Muscle of arm (tissue), 14 donors: Measurements from ENCODE around the gene CMC2. TPM values are rescaled to one million over a fixed set of nuclear protein-coding genes. Genes with fewer than 3 reads are reported as not detected.

Source experiments
- DNase-seq: peaks from one replicate; pipeline ENCODE4 v3.0.0-alpha.2; 2013
- long read RNA-seq, 11 donors: transcript quantifications; one replicate each; lab custom pipeline, GENCODE V29; 2026
- polyA plus RNA-seq, 12 donors: library from polyadenylated mRNA; unstranded; fragments of 120-200 nt; gene quantifications; one replicate each; pipeline ENCODE4 v1.2.1, GENCODE V29; 2013; ENCODE audit not compliant: insufficient read length in 12 of 12

The CMC2 gene
- polyA plus RNA-seq = 10 to 100 TPM in 11 of 12 donors, not detected in 1; 27.5 to 48.6 (median 36.1) TPM
- long read RNA-seq, donor 1, full-length matches to known transcripts = 27 of 35 reads
- long read RNA-seq, donor 1, partial matches to known transcripts = 0 of 35 reads
- long read RNA-seq, donor 1, other reads (novel, unspliced or antisense) = 8 of 35 reads
- long read RNA-seq, donor 2, full-length matches to known transcripts = 22 of 40 reads
- long read RNA-seq, donor 2, partial matches to known transcripts = 9 of 40 reads
- long read RNA-seq, donor 2, other reads (novel, unspliced or antisense) = 9 of 40 reads
- long read RNA-seq, donor 3, full-length matches to known transcripts = 11 of 16 reads
- long read RNA-seq, donor 3, partial matches to known transcripts = 5 of 16 reads
- long read RNA-seq, donor 3, other reads (novel, unspliced or antisense) = 0 of 16 reads
- long read RNA-seq, donor 4, full-length matches to known transcripts = 10 of 10 reads
- long read RNA-seq, donor 4, partial matches to known transcripts = 0 of 10 reads
- long read RNA-seq, donor 4, other reads (novel, unspliced or antisense) = 0 of 10 reads
- long read RNA-seq, donor 5, full-length matches to known transcripts = 35 of 49 reads
- long read RNA-seq, donor 5, partial matches to known transcripts = 0 of 49 reads
- long read RNA-seq, donor 5, other reads (novel, unspliced or antisense) = 14 of 49 reads
- long read RNA-seq, donor 6, full-length matches to known transcripts = 15 of 27 reads
- long read RNA-seq, donor 6, partial matches to known transcripts = 5 of 27 reads
- long read RNA-seq, donor 6, other reads (novel, unspliced or antisense) = 7 of 27 reads
- long read RNA-seq, donor 7, full-length matches to known transcripts = 19 of 24 reads
- long read RNA-seq, donor 7, partial matches to known transcripts = 5 of 24 reads
- long read RNA-seq, donor 7, other reads (novel, unspliced or antisense) = 0 of 24 reads
- long read RNA-seq, donor 8, full-length matches to known transcripts = 22 of 28 reads
- long read RNA-seq, donor 8, partial matches to known transcripts = 0 of 28 reads
- long read RNA-seq, donor 8, other reads (novel, unspliced or antisense) = 6 of 28 reads
- long read RNA-seq, donor 9, full-length matches to known transcripts = 12 of 12 reads
- long read RNA-seq, donor 9, partial matches to known transcripts = 0 of 12 reads
- long read RNA-seq, donor 9, other reads (novel, unspliced or antisense) = 0 of 12 reads
- long read RNA-seq, donor 10, full-length matches to known transcripts = 25 of 31 reads
- long read RNA-seq, donor 10, partial matches to known transcripts = 0 of 31 reads
- long read RNA-seq, donor 10, other reads (novel, unspliced or antisense) = 6 of 31 reads
- long read RNA-seq, donor 11, full-length matches to known transcripts = 32 of 32 reads
- long read RNA-seq, donor 11, partial matches to known transcripts = 0 of 32 reads
- long read RNA-seq, donor 11, other reads (novel, unspliced or antisense) = 0 of 32 reads

DNA sequence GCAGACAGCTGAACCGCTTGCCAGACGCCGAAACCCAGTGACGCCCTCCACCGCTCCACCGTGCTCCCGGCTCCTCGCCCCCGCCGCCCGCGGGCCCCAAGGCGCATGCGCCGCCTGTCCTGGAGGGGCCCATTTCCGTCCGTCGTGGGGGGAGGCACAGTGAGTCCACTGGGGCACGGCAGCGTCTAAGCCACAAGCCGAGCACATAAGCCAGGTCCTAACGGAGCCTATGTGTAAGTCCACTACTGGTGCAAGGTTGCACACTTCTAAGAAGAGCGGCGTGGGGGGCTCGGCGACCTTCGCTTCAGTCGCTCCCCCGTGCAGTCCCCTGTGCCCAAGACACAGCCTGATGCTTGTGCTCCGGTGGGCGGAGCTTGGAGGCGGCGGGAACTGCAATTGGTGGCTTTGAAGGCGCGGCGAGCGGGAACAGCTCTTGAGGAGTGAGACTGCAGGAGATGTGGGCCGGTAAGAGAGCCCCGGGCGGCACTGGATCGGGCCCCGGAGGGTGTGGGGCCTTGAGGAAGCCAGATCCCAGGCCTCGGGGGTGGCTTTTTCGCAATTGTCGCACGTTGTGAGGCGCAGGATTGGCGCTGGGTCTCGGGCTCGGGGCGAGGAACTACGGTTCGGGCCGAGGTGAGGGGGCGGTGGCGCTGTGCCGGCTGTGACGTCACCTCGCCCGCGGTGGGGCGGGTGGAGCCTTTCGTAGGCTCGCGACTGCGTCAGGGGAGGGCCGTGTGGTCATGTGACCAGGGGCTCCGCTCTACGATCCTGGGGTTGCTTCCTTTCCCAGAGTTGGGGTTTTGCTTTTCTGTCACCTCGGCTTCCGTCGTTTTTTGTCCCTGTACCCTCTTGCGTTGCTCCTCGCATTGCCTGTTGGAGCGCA lies at the start of gene CMC2, which contains the start of gene CENPN:
TSS of gene CMC2 (minus strand) at position 73 of the 883 bp plus-strand sequence. CDS start 9,491 bp downstream, outside the sequence.
TSS of gene CENPN (plus strand) at position 402 of the 883 bp plus-strand sequence. CDS start 4,726 bp downstream, outside the sequence.
- peak; percentile 99 for DNase-seq

DNA sequence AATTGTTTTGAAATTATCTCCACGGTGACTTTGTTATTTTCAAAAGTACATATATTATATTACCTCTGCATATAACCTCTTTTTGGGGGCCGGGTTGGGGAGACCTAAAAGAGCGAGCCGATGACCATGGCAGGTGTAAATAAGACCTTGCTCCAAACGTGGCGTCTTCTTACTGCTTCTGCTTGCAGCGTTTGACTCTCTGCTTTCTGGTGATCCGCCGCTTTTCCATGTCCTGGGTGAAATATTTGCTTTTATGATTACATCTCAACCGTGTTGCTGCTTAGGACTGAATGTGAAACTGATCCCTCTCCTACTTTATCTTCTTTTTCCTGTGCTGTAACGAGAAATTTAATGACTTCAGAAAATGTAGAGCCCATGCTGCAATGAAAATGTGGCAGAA lies 47.1 kb upstream of the CMC2 start:
- no peak for DNase-seq

DNA sequence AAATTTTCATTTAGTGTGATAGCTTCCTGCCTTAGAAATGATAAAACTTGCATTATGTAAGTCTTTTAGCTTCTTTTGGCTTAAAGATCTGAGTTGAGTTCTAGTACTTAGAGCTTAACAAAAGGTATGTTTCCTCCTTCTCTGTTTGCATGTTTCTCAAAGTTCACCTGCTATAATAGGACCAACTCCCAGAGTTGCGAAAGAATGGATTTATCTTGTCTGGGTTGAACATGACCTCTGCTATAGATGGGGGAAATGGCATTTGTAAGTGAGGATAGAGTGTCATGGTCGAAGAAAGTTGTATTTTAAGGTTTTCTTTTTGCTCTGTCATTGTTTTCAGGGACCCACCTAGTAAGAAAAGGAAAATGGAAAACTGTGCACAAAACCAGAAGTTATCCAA lies 36.1 kb upstream of the CMC2 start:
- DNase-seq = no peak

DNA sequence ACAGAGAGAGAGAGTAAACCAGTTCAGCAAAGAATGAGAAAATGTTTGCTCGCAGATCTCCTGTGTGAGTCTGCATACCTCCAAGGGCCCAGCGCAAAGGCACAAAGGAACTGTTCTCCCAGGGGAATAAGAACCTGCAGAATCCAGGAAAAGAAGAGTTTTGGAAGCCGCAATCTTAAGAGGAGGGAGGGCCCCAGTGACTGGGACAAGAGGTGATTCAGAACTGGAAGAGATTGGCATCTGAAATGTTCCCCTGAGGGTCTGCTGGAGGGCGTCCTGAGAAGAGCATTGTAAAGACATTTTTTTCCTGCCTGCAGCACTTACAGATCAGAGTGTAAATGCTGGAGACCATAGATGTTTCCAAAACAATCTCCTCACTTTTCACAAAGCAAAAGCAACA lies 35.0 kb upstream of the CMC2 start:
- DNase-seq = no peak

DNA sequence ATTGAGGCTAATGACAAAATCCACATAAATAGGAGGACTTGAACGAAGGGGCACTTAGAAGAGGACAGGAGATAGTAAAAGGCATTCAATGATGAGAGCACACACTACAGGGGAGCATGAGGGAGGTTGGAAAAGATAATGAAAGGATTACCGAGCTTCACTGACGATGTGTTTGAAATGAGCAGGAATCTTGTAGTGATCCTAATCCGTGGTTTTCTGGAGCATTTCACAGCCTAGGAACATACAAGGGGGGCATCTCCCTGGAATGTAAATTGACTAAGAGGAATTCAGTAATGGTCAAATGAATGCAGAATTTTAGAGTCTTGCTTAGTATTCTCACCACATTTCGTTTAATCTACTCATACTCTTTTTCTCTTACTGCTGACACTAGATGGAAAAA lies 34.2 kb upstream of the CMC2 start:
- no peak for DNase-seq

DNA sequence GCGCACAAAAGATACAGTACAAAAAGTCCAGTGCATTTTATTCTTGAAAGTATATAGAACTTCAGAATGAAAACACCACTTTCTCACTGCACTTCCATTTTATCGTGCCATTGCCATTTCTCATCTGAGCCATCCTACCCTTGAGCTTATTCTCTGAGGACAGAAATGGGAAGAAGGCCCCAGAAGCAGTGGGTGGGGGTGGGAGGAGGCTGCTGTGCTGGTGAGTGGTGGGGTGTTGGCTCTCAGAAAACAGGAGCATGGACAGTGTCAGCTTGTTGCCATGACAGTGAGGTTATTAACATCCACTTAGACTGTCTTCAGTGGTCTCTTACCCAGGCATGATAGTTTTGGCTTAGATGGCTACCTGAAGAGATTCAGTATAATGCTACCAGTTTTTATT lies 33.4 kb upstream of the CMC2 start:
- no peak for DNase-seq

DNA sequence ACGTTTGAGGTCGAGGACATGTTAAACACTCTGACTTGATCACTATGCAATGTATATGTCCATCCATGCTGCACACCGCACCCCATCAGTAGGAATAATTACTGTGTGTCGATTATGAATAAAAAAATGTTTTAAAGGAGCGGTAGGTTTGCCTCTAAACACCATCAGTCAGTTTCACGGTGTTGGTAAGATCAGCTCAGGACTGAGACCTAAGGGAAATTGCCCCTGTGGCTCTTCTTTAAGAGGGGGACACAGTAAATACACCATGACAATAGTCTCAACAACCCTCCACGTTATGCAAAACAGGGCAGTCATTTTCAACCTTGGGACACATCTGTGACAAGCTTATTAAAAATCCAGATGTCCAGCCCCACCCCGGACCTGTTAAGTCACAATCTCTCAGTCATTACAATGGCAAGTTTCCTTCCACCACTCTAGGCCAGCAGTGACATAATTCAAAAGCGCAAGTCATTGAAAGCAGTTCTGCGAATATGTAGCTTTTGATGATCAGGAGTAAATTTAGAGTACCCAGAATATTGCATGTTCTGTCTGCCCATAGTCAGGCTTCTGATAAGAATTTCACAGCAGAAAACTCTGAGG lies 30.2 kb upstream of the CMC2 start:
- peak; percentile 2 for DNase-seq

DNA sequence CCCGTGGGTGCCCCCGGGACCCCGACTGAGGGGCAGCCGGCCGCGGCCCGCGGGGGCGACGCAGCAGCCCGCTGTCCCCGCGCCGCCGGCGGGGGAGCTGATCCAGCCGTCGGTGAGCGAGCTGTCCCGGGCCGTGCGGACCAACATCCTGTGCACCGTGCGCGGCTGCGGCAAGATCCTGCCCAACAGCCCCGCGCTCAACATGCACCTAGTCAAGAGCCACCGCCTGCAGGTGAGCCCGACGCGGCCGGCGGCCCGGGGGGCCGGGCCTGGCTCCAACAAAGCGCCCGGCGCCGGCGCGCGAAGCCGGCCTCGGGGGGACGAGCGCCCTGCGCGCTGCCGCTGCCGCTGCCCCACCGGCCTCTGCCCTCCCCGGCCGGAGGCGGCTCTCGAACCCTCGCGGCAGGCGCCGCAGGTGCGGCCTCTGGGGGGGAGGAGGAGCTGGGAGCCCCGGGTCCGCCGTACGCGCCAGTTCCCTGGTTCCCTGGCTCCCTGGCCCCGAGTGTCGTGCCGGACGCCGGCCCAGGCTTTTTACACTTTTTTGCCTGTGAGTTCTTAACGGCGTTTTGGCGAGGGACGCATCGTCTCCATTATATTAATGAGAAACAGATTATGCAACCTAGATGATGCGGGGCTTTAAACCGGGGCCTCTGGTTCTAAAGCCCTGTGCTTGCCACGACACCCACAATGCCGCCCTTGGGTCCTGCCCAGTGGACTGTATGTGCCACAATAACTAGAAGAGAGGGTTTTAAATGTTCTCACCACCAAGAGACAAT lies 29.5 kb upstream of the CMC2 start:
- DNase-seq = peak; percentile 22

DNA sequence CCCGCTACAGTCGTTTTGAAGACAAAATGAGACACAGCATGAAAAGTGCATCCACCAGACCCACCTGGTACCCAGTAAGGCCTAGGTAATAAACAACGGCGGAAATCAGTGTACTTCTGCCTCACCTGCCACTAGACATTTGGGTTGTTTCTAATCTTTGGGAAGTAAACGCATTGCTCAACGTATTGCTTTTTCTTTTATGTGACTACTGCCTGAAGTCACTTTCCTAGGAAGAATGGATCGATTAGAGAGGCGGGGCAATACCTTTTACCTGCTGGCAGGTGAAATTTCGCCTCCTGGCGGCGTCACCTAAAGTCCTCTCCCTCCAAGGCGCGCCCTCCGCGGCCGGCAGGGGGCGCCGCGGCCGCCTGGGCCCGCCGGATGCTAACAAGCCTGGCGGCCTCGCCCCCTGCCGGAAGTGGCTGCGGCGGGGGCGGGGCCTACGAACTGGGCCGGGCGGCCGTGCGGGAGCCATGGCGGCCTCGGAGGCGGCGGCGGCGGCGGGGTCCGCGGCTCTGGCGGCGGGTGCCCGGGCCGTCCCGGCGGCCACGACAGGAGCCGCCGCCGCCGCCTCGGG lies 28.8 kb upstream of the CMC2 start, which contains the start of gene ATMIN:
TSS of gene ATMIN (plus strand) at position 445 of the 577 bp plus-strand sequence. CDS start at position 474, 29 bp downstream.
- peak; percentile 80 for DNase-seq

DNA sequence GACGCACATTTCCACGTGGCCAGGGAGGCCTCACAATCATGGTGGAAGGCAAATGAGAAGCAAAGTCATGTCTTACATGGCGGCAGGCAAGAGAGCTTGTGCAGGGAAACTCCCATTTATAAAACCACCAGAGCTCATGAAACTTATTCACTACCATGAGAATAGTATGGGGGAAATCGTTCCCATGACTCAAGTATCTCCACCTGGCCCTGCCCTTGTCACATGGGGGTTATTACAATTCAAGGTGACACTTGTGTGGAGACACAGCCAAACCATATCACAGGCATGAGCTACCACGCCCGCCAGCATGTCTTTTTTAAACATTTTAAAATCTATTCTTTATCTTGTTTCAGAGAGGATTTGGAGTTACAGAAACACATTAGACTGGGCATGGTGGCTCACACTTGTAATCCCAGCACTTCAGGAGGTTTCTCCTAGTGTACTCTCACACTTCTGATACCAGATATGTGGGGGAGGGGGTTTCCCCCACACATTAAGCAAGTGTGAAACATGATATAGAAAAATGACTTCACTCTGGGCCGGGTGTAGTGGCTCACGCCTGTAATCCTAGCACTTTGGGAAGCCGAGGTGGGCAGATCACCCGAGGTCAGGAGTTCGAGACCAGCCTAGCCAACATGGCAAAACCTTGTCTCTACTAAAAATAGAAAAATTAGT lies 23.4 kb upstream of the CMC2 start:
- DNase-seq = no peak

DNA sequence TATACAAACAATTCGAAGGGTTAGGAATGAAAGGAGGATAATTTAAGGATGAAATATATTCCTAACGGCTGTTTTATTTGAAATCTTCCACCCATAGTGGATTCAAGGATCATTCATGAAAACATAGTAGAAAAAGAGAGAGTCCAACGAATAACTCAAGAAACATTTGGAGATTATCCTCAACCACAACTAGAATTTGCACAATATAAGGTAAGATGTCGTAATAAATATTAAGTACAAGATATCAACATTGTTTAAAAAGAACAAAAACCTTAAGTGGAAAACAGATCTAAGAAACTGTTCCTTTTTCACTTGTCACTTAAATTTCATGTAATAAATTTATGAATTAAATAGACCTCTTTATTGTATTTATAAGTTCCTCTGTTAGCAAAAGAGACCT lies 19.7 kb upstream of the CMC2 start:
- no peak for DNase-seq

DNA sequence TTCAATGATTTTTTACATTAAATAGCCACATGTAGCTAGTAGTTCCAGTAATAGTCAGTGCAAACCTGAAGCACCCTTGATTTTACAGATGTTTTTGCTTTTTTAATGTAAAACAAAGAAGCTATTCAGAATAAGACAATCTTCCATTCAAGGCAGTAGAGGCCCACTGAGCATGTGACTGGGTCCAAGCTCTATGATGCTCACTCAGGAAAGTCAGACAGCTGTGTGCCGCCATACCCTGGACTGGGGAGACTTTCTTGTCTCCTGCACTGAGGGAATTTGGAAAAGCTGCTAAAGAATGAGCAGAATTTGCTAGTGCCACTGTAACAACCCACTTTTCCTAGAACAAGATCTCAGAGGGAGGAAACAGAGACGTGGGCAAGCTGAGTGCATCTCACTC lies 11.8 kb upstream of the CMC2 start:
- no peak for DNase-seq

DNA sequence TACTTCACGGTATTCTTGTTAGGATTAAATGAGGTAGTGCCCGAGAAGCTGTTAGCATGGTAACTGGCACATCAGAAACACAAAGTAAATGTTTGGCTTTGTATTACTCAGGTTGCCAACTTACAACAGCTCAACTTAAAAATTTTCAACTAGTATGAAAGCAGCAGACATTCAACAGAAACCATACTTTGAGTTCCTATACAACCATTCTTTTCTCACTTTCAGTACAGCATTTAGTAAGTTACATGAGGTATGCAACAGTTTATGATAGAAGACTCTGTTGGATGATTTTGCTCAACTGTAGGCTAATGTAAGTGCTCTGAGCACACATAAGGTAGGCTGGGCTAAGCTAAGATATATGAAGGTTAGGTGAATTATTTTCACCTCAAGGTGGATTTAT lies 8.0 kb upstream of the CMC2 start:
- no peak for DNase-seq

DNA sequence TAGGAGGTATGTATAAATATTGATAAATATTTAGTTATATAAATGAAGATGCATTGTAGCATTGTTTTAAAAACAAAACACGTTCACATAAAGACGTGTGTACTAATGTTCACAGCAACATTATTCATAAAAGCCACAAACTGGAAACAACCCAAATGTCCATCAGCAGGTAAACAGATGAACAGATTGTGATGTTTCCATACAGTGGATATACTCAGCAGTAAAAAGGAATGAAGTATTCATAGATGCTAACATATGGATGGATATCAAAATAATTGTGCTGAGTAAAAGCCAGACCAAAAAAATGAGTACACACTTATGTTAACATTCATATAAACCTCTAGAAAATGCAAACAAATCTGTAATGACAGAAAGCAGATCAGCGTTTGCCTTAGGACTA lies 6.3 kb upstream of the CMC2 start:
- no peak for DNase-seq

DNA sequence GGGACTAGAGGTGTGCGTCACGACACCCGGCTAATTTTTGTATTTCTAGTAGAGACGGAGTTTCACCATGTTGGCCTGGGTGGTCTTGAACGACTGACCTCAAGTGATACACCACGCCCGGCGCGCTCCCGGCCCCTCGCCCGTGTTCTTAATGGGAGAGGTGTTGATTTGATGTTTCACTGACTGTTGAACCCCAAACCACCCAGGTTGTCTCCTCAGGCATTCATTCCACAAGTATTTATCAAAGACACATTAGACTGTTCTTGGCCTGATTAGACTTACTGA lies 1.8 kb upstream of the CMC2 start:
- DNase-seq = no peak

DNA sequence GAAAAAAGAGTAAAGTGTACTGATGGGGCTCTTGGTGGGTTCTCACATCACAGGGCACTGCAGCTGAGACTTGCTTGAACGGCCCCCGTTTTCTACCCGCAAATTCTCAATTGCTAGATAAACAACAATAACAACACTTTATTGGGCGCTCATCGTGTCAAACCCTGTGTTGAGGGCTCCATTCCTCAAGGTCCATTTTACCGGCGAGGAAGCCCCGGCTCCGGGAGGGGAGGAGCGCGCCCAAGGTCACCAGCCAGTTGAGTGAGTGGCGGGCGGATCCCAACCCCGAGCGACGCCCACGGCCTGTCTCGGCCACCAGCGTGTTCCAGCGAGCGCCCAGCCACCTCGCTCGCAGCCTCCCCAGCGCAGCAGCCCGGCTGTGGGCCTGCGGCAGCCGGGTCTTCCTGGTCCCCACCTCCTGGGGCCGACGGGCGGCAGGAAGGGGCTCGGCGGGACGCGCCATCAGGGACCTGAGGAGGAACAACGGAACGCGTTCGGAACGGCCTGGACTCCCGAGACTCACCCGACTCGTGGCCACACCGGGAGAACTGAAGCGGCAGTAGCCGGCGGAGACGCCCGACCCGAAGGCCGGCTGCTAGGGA lies 373 bp downstream of the CMC2 start:
- DNase-seq = no peak

DNA sequence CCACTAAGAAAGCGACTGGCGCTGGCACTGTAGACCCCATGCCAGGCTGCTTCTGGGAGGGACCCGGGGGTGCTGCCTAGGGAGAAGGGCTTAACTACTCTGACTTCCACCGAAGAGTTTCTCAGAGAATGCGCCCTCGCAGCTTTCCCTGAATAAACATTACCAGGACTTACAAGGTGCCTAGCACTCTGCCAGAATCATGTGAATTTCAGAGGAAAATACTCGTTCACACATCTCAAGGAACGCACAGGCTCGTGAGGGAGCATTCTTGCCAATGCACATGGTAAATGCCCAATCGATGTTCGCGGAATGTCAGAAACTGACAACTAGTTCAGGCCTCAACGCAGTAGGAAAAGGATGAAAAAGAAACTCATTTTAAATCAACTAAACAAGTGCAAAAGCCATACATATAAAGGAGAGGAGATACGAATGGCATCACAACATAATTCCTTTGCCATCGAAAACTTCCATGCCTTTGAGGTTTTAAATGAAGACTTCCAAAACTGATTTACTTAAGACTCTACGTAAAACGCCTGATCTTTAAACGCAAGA lies 999 bp downstream of the CMC2 start:
- no peak for DNase-seq
